Effector memory CD4-positive, alpha-beta T cell (primary cell): ENCODE data around the gene ADARB2.

Experiments used
- DNase-seq, 3 donors: peaks; one replicate each; pipeline ENCODE4 v3.0.0-alpha.2; 2020
- H3K27ac ChIP-seq: 2 replicates; pipeline ENCODE4 v1.7.0; 2013; ENCODE audit warnings: mild to moderate bottlenecking, low read length, moderate library complexity; ENCODE audit not compliant: insufficient read depth, poor library complexity, severe bottlenecking
- H3K27me3 ChIP-seq: replicated peaks from 2 replicates; pipeline ENCODE4 v1.7.0; 2013; ENCODE audit warnings: mild to moderate bottlenecking, low read length; ENCODE audit not compliant: insufficient read depth, control insufficient read depth, poor library complexity, severe bottlenecking
- H3K36me3 ChIP-seq: 2 replicates; pipeline ENCODE4 v1.7.0; 2013; ENCODE audit warnings: mild to moderate bottlenecking, low read length, moderate library complexity; ENCODE audit not compliant: control insufficient read depth, insufficient read depth
- H3K4me1 ChIP-seq: 2 replicates; pipeline ENCODE4 v1.7.0; 2013; ENCODE audit warnings: low read length, mild to moderate bottlenecking; ENCODE audit not compliant: control insufficient read depth, insufficient read depth, poor library complexity, severe bottlenecking
- H3K4me3 ChIP-seq: 2 replicates; pipeline ENCODE4 v1.7.0; 2013; ENCODE audit warnings: low read length, low read depth, mild to moderate bottlenecking; ENCODE audit not compliant: insufficient read depth, poor library complexity, severe bottlenecking
- H3K9me3 ChIP-seq: 2 replicates; pipeline ENCODE4 v1.7.0; 2013; ENCODE audit warnings: mild to moderate bottlenecking, low read length, moderate library complexity; ENCODE audit not compliant: control insufficient read depth

ADARB2 gene

DNA sequence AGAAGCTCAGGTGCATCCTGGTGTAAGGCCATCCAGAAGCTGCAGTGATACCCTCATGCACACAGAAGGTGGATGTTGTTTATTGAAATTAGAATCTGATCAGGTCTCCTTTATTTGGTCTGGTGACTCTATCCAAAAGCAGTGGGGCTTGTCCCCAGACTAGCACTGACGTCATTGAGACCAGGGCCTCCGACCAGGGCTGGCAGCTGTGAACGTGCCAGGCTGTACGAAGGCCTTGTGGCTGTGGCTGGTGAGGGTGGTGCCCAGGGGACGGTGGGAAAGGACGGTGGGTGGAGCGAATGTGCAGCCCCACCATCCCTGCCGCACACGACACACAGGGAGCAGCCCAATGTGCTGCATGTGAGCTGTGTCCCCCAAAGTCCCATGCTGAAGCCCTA lies 160.0 kb downstream of the ADARB2 start:
- Histone ChIP-seq H3K27ac (no peak overlapping the region), H3K4me3 (no peak overlapping the region), H3K9me3 (no peaks in the 10 kb centered on the region), H3K27me3 (no peaks in the 10 kb centered on the region), H3K4me1 (no peaks in the 10 kb centered on the region), H3K36me3 (no peaks in the 10 kb centered on the region)
- no peak for DNase-seq

GRCh38 chr10:1576467-1577372 lies 160.6 kb downstream of the ADARB2 start:
- Histone ChIP-seq H3K4me3 (no peak overlapping the region), H3K4me1 (no peaks in the 10 kb centered on the region), H3K27ac (no peak overlapping the region), H3K9me3 (no peaks in the 10 kb centered on the region), H3K36me3 (no peaks in the 10 kb centered on the region), H3K27me3 (no peaks in the 10 kb centered on the region)
- no peak for DNase-seq

DNA sequence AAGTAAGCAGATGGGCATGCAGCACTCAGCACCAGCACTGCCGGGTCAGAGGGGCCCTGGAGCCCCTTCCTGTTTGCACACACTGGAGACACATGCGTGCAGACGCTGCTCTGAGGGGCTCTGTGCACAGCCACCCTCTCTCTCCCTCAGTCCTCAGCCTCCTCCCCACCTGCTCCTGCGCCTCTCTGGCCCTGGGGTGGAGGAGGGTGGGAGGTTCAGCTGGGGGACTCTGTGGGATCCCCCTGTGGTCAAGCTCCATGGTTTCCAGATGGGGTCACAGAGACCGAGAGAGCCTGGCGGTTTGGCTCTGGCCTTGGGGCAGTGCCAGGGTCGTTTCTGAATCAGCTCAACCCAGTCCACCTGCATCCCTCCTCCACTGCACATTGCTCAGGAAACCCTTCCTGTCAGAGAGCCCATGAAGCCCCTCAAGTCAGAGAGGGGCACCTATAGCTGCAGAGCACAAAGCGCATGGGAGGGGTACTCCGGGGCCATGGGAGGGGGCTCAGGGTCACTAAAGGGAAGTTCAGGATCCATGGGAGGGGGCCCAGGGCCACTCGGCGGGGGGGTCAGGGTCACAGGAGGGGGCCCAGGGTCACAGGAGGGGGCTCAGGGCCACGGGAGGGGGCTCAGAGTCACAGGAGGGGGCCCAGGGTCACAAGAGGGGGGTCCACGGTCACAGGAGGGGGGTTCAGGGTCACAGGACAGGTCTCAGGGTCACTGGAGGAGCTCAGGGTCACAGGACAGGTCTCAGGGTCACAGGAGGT lies 161.7 kb downstream of the ADARB2 start:
- Histone ChIP-seq H3K27me3 (no peaks in the 10 kb centered on the region), H3K4me1 (no peaks in the 10 kb centered on the region), H3K27ac (no peak overlapping the region)

GRCh38 chr10:1574719-1575118 lies 162.6 kb downstream of the ADARB2 start:
- Histone ChIP-seq H3K4me1 (no peaks in the 10 kb centered on the region), H3K27me3 (no peaks in the 10 kb centered on the region), H3K4me3 (no peak overlapping the region), H3K27ac (no peak overlapping the region), H3K36me3 (no peaks in the 10 kb centered on the region), H3K9me3 (no peaks in the 10 kb centered on the region)
- no peak for DNase-seq

More for the DNA sequence above, 161.7 kb downstream of the ADARB2 start:
- Histone ChIP-seq H3K36me3 (no peaks in the 10 kb centered on the region), H3K4me3 (no peak overlapping the region), H3K9me3 (no peaks in the 10 kb centered on the region)
- DNase-seq, result no peak

- Histone ChIP-seq H3K9me3 (no peaks in the 10 kb centered on the region), H3K4me1 (no peaks in the 10 kb centered on the region), H3K27me3 (no peaks in the 10 kb centered on the region), H3K27ac (no peak overlapping the region), H3K4me3 (no peak overlapping the region), H3K36me3 (no peaks in the 10 kb centered on the region)
- DNase-seq, result no peak
Observed at GRCh38 chr10:1573981-1574380, 163.3 kb downstream of the ADARB2 start.

GRCh38 chr10:1573334-1573969 lies 163.9 kb downstream of the ADARB2 start:
- no peaks in the 10 kb centered on the region for H3K27me3 ChIP-seq
- DNase-seq, result no peak
- no peaks in the 10 kb centered on the region for H3K4me1 ChIP-seq
- no peak overlapping the region for H3K27ac ChIP-seq
- H3K36me3 ChIP-seq, result no peaks in the 10 kb centered on the region
- no peak overlapping the region for H3K4me3 ChIP-seq
- no peaks in the 10 kb centered on the region for H3K9me3 ChIP-seq

DNA sequence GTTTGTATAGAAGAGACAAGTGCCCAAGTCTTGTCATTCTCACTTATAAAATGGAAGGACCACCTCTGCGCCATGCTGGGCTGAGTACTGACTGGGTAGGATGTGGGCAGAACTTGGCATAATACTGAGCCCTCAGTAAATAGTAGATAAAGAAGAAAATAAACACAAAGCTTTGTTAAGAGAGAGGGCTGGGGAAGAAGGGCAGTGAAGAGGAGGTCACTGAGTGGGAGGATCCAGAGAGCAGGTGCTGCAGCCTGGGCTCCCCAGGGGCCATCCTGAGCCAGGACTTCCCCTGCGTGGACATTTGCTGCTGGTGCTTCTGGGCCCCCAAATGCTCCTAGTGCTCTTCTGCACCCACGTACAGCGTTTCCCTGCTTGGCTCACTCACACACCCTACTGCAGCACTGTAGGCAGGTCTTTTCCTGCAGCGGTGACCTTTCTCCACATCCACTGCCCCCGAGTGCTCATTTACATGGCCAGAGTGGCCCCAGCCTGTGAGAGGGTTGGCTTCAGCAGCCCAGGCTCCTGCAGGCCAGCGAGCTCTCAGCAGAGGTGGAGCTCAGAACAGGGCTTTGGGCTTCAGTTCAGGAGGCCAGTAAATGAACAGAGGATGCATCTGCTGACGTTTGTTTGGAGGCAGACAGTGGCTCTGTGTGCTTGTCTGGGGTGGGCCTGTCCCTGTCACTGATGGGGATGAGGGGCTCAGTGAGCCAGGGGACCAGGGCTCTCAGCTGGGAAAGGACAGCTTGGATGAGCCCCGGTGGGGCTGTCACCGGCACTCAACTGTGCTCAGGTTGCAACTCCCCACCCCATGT lies 164.6 kb downstream of the ADARB2 start:
- no peak for DNase-seq
- no peaks in the 10 kb centered on the region for H3K9me3 ChIP-seq
- no peaks in the 10 kb centered on the region for H3K36me3 ChIP-seq
- H3K4me1 ChIP-seq, result no peaks in the 10 kb centered on the region
- no peak overlapping the region for H3K4me3 ChIP-seq
- no peak overlapping the region for H3K27ac ChIP-seq
- H3K27me3 ChIP-seq, result no peaks in the 10 kb centered on the region

DNA sequence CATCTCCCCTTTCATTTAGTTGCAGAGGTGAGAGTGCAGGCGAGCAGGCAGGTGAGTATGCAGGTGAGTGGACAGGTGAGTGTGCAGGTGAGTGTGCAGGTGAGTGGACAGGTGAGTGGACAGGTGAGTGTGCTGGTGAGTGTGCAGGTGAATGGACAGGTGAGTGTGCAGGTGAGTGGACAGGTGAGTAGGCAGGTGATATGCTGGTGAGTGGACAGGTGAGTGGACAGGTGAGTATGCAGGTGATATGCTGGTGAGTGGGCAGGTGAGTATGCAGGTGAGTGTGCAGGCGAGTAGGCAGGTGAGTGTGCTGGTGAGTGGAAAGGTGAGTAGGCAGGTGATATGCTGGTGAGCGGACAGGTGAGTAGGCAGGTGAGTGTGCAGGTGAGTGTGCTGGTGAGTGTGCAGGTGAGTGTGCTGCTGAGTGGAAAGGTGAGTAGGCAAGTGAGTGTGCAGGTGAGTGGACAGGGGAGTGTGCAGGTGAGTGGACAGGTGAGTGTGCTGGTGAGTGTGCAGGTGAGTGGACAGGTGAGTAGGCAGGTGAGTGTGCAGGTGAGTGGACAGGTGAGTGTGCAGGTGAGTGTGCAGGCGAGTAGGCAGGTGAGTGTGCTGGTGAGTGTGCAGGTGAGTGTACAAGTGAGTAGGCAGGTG lies 165.6 kb downstream of the ADARB2 start:
- Histone ChIP-seq H3K27me3 (no peaks in the 10 kb centered on the region), H3K36me3 (no peaks in the 10 kb centered on the region), H3K4me3 (no peak overlapping the region), H3K4me1 (no peaks in the 10 kb centered on the region), H3K9me3 (no peaks in the 10 kb centered on the region), H3K27ac (no peak overlapping the region)
- DNase-seq, result no peak

DNA sequence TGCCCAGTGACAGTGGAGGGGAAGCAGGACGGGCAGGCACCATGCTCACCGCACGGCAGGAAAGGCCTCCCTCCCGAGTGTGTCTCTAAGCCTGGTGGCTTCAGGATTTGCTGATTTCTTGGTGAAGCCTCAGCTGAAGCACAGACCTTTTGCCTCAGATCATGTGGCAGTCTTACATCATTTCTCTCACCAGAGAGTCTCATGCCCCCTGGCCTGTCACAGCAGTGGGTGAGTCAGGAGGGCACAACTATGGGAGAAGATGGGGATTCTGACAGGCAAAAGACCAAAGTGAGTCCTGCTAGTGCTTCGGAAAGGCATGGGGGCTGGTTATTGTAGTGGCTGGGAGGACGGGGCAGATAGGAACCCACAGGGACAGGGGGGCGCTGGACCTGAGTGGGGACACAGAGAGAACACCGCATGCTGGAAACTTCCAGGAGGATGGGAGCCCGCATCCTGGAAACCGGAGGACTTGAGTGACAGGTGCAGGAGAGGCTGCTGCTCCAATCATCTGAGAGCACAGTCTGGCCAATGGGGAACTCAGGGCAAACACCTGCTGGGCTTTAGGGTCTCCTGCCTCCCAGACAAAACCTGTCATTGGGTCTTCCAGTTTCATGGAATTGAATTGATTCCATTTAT lies 166.8 kb downstream of the ADARB2 start:
- DNase-seq, result no peak
- Histone ChIP-seq H3K27ac (no peak overlapping the region), H3K36me3 (no peaks in the 10 kb centered on the region), H3K9me3 (no peaks in the 10 kb centered on the region), H3K4me1 (no peaks in the 10 kb centered on the region), H3K4me3 (no peak overlapping the region), H3K27me3 (no peaks in the 10 kb centered on the region)
